DMS 273 (cell line): Measurements from ENCODE around the gene WDR5.
A peak's percentile ranks its signal among the peaks of the same experiment; 100 is the strongest.

Source experiments
- DNase-seq: peaks from one replicate; lab custom pipeline; 2025; ENCODE audit not compliant: unreplicated experiment; lab: John Stamatoyannopoulos, UW

Gene WDR5

DNA sequence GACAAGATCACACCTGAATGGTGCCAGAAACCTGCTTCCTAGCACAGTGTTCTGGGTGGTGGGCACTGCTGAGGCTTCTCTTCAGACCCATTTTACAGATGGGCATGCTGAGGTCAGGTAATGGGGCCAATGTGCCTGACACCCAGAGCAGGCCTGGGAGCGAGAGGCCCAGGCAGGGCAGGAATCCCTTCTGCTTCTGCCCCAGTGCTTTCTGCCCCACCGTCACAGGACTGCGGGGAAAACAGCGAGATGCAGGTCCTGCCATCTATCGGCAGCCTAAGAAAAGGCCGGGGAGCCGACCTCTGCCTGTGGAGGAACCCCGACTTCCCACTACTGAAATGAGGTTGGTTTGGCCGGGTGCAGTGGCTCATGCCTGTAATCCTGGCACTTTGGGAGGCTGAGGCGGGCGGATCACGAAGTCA is 51.2 kb downstream of the WDR5 start:
- DNase-seq = no peak

DNA sequence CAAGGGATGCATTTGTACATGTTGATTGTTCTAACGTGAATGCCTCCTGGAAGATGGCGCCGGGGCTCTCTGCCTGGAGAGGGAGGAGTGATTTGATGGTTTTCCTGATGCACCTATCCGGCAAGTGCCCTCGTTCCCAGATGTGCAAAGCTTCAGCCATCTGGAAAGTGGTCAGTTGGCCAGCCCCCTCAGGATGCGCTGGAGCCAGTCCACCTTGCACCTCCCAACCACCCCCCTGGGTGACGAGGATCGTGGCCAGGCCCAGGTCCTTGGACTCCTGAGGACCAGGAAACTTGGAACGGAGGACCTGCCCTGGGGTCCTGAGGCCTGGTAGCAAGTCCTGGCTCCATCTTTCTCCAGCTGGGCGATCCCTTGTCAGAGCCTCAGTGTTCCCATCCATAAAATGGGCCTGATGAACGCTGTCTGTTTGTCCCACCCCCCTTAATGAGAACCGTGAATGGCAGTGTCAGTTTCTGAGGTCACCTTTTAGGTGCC is 52.1 kb downstream of the WDR5 start:
- DNase-seq = peak; percentile 35

DNA sequence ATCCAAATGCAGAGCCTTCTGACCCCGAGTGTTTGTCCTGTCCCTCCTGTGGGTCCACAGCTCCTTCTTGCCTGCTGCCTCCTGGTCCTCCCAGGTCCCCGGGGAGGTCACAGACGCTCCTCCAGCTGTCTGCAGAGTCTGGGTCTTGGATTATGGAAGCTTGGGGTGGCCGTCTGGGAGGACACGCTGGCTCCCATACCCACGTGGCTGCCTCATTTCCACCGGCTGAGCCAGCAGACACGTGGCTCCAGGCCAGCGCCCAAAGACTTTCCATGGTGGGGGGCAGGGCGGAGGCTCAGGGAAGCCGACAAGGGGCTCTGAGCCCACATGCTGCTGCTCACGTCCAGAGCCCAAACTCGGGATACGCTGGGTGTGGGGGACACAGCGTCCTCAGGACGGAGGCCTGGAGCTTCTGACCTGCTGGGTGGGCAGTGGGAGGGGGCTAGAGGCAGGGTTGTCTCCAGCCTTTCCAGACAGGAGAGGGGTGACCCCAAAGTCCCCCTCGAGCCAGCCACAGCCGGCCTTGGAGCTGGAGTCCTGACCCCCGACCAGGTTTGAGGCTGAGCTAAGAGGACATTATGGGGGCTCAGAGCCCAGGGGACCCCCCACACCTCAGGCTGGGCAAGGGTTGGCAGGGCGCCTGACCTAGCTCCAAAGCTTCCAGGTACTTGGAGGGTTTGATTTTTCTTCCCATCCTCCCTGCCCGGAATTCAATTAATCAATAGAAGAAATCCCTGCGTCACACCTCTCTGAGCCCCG is 52.7 kb downstream of the WDR5 start:
- peak; percentile 82 for DNase-seq

DNA sequence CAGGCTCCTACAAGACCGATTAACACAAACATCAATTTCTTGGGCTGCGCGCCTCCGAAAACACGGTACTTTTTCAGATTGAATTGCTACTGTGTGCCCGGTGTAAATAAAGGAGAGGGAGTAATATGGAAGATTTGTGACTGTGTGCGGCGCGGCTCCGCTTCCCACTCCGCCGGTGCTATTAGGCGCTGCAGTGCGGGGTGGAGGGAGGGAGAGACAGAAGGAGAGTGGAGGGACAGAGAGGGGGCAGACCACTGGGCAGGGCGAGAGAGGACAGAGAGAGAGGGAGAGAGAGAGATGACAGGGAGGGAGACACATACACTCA is 53.2 kb downstream of the WDR5 start:
- DNase-seq = peak; percentile 75

DNA sequence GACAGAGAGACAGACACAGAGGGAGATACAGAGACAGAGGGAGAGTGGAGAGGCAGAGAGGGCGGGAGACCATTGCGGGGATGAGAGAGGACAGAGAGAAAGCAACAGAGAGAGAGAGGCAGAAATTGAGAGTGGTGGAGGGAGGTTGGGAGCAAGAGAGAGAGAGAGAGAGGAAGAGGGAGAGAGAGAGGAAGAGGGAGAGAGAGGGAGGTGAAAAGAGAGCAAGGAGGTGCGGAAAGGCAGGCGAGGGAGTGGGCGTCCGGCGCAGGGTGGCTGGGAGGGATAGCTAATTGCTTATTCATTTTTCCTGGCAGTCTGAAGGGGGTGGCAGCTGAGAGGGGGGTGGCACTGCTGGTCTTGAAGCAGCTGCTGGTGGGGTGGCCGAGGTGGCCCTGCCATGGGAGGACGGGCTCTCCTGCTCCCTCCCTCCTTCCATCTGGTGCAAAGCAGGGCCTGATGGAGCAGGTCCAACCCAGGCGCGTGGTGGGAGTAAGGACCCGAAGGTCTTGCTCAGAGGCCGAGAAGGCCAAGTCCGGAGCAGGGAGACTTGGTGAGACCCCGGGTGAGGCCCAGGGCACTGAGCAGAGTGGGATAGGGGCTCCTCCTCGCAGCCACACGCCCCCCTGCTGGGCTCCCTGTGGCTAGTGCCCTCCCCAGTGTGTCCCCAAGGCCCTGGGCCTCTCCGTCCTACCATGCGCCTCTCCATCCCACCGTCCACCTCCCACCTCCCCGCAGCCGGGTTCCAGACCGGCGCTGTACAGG is 53.8 kb downstream of the WDR5 start:
- DNase-seq = peak; percentile 94

DNA sequence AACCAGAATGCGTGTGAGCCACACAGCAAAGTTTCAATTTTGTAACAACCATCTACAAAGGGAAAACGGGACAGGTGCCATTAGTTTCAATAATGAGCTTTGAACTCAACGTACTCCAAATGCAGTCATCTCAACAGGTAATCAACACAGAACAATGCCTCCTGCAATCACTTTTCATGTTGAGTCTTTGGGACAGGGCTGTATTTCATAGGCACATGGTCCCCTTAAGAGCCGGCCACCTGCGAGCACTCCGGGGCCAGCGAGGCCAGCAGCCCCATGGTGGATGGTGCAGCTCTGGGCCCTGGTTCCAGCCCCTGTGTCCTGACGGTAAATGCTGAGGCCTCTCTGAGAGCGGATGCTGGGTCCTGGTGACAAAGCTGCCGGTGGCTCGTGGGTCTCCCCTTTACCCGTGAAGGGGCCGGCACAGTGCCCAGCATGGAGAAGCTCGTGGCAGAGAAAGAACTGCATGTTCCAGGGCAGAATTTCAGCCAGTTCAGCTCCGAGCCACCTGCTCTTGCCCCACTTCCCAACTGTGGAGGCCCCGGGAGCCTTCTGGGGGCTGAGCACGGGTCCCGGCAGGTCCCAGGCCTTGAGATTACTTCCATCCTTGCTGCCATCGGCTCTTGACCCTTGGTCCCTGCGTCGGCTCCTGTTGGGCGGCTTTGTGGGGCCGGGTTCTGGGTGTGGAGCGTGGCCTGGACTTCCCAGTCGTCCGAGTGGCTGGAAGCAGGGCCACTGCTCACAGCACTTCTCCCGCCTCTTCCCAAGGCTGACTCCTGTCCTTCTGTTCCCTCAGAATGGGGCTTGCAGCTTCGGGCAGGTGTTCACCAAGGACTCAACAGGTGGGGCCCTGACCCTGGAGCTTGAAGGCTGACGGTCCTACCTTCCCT is 54.6 kb downstream of the WDR5 start:
- no peak for DNase-seq

DNA sequence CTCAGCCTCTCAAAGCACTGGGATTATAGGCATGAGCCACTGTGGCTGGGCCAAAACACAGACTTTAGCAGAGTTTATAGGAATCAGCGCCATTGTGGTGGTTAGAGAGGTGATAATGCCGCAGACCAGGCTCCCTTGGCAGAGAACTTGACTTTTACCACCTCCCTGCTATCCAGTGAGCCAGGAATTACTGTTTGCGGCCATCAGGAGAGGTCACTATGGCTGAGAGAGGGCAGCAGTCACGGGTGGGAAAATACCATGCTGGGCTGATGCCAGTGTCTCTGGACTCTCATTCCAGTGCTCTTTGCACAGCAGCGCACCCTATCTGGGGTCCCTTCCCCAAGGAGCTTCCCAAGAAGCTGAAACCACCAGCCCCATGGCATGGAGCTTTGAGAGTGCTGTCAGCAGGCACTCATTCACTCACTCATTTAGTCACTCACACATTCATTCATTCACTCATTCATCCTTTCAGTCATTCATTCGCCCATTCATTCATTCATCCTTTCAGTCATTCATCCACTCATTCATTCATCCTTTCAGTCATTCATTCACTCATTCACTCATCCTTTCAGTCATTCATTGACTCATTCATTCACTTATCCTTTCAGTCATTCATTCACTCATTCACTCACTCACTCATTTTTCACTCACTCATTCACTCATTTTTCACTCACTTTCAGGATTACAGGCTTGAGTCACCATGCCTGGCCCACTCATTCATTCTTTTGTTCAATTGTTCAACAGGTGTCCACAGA is 55.8 kb downstream of the WDR5 start:
- no peak for DNase-seq

DNA sequence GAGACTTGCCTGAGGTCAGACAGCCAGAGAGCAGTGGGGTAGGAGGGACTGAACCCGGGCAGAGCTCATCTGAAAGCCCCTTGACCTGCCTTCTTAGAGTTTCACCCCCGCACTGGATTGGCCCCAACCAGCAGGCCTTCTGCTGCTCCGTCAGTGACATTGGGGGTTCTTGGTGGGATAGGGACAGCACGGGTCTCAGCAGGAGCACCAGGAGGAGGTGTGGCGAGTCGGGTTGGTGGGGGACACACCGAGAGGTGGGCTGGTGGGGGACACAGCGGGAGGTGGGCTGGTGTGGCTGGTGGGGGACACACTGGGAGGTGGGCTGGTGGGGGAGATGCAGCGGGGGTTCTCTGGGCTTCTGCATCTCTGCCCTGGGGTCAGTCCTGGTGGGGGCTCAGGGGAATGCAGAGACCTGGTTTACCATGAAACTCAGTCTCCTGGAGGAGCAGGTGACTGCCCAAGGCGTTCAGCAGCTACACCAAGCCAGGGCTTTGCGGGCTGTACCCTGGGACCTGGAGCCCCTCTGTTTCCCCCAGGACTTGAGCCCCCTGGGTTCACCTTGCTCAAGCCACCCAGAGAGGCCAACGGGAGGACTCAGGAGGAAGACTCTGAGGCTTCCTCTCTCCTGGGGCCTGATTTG is 56.5 kb downstream of the WDR5 start:
- no peak for DNase-seq

DNA sequence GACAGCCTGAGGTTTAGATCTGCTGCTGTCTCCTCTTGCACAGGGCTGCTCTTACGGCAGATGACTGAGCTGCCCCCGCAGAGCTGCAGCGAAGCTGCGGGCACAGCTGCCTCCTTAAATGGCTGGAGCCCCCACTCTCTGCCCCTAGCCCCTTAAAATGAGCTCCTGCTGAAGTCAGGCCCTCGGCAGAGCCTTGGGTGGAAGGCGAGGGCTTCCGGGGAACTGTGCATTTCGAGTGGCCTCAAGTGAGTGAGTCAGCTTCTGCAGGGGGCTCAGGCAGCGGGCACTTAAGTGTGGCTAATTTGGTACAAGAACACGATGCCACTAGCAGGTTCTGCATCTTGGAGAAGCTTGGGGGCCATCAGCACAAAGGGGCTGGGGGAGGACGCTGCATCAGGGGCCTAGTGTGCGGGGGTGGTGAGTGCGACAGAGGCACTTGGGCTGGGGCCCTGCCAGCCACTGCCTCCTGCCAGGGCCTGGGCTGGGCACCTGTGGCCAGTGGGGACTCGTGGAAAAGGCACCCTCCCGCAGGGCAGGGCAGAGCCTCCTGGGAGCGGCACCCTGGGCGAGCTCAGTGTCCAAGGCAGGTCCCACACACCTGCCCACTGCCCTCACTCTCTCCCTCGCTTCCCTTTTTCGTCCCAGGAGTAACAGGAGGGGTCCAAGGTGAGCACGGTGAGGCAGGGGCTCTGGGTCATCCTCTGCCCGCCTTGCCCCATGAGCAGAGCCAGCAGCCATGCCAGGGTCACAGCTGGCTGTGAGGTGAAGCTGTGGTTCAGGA is 57.3 kb downstream of the WDR5 start:
- DNase-seq = no peak

DNA sequence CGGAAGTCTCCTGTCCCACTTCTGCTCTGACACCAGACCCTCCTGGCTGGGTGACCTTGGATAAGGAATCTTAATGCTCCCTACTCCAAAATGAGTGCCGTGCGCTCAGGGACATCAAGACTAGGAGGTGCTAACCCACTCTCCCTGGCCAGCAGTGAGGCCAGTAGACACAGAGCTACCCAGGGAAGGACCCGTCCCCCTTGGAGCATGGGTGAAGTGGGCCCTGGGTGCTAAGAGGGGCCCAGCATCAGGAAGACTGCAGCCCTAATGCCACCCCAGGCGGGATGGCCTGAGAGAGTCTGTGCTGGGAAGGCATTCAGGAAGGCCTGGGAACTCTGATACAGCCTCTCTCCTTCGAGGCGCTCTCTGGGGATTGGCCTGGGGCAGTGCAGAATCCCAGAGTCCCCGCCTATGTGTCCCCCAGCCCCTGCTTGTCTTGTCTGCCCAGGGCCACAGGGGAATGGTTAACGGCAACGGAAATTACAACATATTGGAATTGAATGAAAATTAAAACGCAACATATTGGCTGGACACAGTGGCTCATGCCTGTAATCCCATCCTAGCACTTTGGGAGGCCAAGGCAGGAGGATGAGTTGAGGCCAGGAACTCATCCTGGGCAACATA is 58.1 kb downstream of the WDR5 start:
- no peak for DNase-seq

DNA sequence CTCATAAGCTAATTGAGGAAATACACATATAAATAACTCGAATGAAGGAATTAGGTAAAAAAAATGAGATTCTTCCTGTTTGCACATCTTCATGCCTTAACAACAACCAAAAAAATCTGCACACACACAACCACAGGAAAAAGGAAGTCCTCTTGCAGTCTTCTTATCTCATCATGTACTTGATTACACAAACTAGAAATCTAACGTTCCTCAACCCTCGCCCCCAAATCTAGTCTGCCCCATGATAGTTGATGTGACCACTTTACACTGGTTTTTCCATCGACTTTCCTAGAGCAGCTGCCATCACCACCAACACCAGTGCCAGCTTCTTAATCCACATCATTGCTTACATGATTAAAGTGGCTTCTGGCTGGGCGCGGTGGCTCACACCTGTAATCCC is 59.7 kb downstream of the WDR5 start:
- DNase-seq = no peak

DNA sequence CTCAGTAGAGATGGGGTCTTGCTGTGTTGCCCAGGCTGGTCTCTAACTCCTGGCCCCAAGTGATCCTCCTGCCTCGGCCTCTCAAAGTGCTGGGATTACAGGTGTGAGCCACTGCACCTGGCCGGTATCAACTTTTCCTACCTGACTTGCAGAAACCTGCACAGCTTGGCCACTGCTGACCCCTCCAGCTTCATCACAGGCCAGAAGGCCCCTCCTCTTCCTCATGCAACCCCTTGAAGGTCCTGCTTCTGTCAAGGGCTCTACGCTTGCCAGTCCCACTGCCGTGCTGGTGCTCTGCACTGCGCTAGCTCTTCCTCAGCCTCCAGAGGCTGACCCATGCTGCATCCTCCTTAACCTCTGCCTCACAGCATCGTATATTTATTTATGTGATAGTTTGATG is 61.0 kb downstream of the WDR5 start:
- DNase-seq = no peak

DNA sequence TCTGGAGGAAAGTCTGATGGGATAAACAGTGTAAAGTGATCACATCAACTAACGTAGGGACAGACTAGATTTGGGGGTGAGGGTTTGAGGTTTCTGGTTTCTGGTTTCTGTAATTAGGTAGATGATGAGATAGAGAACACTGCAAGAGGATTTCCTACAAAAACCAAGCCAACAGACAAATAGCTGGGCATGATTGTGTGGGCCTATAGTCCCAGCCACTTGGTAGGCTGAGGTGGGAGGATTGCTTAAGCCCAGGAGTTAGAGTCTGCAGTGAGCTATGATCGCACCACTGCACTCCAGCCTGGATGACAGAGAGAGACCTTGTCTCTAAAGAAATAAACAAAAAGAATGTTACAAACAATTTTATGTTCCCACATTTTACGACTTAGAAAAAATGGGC is 62.9 kb downstream of the WDR5 start:
- no peak for DNase-seq

DNA sequence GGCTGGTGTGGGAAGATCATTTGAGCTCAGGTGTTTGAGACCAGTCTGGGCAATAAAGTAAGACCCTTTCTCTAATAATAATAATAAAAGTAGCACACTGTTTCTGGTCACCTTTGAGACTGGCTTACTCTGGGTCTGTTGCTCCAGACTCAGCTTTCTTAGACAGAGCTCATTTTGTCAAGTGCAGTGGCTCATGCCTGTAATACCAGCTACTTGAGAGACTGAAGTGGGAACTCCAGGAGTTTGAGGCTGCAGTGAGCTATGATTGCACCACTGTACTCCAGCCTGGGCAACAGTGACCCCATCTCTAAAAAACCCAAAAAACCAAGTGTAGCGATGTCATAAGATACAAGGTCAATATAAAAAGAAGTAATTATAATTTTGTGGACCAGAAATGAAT is 64.8 kb downstream of the WDR5 start:
- no peak for DNase-seq

DNA sequence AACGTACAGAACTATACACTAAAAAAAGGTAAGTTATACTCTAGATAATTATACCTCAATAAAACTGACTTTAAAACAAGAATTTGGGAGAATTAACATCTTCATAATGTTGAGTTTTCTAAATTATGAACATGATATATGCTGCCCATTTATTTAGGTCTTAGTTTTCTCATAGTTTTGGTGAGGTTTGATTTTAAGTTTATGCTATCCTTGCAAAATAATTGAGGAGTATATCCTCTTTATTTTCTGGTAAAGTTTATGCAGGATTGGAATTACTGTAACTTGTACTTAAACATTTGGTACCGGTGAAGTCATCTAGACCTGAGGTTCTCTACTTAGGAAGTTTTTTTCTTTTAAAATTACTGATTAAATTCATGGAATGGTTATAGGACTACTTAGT is 67.3 kb downstream of the WDR5 start:
- DNase-seq = no peak

DNA sequence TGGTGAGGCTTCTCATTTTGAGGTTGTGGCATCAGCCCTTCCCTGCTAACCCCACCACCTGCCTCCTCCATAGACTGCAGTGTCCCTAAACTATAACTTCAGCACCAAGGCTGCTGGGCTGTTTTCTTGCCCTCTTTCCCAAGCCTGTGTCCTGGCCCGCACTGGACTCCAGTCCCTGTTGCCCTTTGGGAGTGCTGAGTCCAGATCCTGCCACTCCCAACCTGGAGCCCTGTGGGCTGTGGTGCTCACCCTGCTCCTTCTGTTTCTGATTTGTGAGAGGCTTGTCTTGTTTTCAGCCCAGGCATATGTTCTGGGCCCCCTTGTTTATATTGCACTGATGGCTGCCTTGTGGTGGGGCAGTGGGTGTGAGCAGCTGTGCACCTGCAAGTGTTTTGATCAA is 68.2 kb downstream of the WDR5 start:
- no peak for DNase-seq

DNA sequence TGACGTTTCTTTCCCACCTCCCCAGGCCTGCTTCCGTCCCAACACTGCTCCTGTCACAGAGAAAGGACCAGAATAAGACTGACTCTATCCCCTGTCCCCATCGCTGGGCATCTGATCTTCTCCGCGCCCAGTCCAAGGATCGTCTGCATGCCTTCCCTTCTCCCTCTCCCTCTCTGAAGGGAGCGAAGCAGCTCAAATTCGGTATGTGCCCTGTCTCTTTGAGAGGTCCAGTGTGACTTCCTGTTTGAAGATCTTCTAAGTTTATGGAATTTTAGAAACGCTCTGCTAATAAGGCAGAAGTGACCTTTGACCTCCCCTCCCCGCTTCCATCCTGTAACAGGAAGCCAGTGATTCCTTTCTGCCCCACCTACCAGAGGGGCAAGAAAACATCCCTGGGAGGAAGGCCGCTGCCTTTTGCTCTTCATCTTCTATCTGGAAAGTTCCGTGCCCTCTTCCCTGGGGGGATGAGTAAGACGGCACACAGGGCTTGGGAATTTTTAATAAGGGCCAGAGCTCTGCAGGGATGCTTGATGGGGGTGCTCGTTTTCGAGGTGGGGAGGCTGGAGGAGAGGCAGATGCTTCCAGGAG is 69.2 kb downstream of the WDR5 start:
- no peak for DNase-seq

DNA sequence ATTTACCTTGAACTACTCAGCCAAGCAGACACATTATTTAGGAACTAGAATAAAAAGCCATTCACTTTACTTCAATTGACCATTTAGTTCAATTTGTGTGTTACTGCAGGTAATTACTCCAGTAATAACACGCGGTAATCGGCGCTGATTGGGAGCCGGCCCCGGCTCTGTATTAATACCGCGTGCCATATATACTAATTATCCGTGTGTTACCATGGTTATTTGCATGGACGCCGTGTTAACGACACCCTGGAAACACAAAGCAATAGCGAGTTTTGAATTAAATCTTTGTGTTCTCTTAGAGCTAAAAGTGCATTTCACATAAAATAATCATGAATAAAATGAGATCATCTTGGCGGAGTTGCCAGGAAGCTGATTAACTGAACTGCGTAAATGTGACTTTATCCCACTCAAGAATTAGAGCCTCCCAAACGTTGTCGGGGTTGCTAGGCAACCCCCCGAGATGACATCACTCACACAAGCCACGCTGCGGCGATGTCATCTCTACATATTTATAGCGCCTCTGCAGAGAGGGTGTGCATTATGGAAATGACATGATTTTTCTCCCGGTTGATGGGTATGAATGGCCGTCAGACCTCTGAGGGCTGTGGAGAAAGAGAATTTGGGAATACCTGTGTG is 69.9 kb downstream of the WDR5 start:
- peak; percentile 87 for DNase-seq
